Lower lobe of right lung (tissue), 2 donors: Measurements from ENCODE around the gene TAPBP. TPM values are rescaled to one million over a fixed set of nuclear protein-coding genes. Genes with fewer than 3 reads are reported as not detected.

Source experiments
- ATAC-seq, 2 donors: fragments of 200-7000 bp; cut with Tn5 transposase; one replicate each; pipeline ENCODE4 v1.9.1; 2020 to 2022; ENCODE audit warnings: mild to moderate bottlenecking in 2 of 2, moderate library complexity in 2 of 2
- DNase-seq: peaks from one replicate; pipeline ENCODE4 v3.0.0-alpha.2; 2020
- H3K27ac ChIP-seq: fragments of 200-600 bp; one replicate; pipeline ENCODE4 v1.8.0; 2022
- H3K27me3 ChIP-seq: fragments of 200-600 bp; one replicate; pipeline ENCODE4 v1.8.0; 2022; ENCODE audit warnings: low read depth
- H3K36me3 ChIP-seq: fragments of 200-600 bp; one replicate; pipeline ENCODE4 v1.8.0; 2022; ENCODE audit warnings: mild to moderate bottlenecking
- H3K4me1 ChIP-seq: fragments of 200-600 bp; one replicate; pipeline ENCODE4 v1.8.0; 2022
- H3K4me3 ChIP-seq: fragments of 200-600 bp; one replicate; pipeline ENCODE4 v1.8.0; 2022; ENCODE audit warnings: mild to moderate bottlenecking
- H3K9me3 ChIP-seq: fragments of 200-600 bp; one replicate; pipeline ENCODE4 v1.8.0; 2022
- CTCF ChIP-seq: fragments of 200-600 bp; IDR thresholded peaks from one replicate; pipeline ENCODE4 v1.8.0; 2022; ENCODE audit warnings: antibody characterized with exemption, mild to moderate bottlenecking
- intact Hi-C: fragments of 100-400 bp; cut with DNase I; formaldehyde crosslinking; loops from one replicate; pipeline ENCODE4 v1.11.0; 2022
- microRNA-seq: library from miRNA; unstranded; fragments of <30 nt; microRNA quantifications from one replicate; pipeline ENCODE4 v1.2.0, GENCODE V29; 2020; ENCODE audit warnings: borderline number of aligned reads
- total RNA-seq: library from RNA; stranded (reverse); fragmentation: NEBNext Ultra II Directional; extraction: Animal tissue kit (Norgen Biotek cat#: 25700); gene quantifications from one replicate; pipeline ENCODE4 v1.2.1, GENCODE V29; 2021
- donor health status: DM: no; HTN: yes; CAD: no; lungs with severe emphysema.

TAPBP gene
- total RNA-seq, 1 donor from 2014 or later, result 206 TPM

- peaks cover 32% of the 10 kb centered on the region for H3K36me3 ChIP-seq
- peak overlapping the region; percentile 92 for H3K27ac ChIP-seq
- H3K27me3 ChIP-seq, result no peaks in the 10 kb centered on the region
- H3K4me1 ChIP-seq, result peaks cover 28% of the 10 kb centered on the region
- DNase-seq (no peak), ATAC-seq (no peak)
- intact Hi-C loops, result no loop called here
- no peak for TF ChIP-seq CTCF
- H3K9me3 ChIP-seq, result no peaks in the 10 kb centered on the region
- peak overlapping the region; percentile 69 for H3K4me3 ChIP-seq
Measured at GRCh38 chr6:33249732-33250630, 63.9 kb downstream of the TAPBP start.

Small RNA genes within 50 kb of the gene (microRNA-seq; reads per million reads assigned to microRNA genes)
- gene MIR6834 (not detected), gene MIR6873 (not detected)

Other genes with a start within 250 kb of the TAPBP start
- 600 TPM for gene HLA-DPA1, start 240.4 kb downstream of the TAPBP start, total RNA-seq
- gene HLA-DPB1, start 238.1 kb downstream of the TAPBP start, total RNA-seq, result 483 TPM
- gene COL11A2, start 121.6 kb downstream of the TAPBP start, total RNA-seq, result 0.77 TPM
- 47.4 TPM for gene RXRB, start 113.4 kb downstream of the TAPBP start, total RNA-seq
- 76.0 TPM for gene SLC39A7, start 113.2 kb downstream of the TAPBP start, total RNA-seq
- 13.3 TPM for gene HSD17B8, start 109.4 kb downstream of the TAPBP start, total RNA-seq
- gene RING1, start 105.6 kb downstream of the TAPBP start, total RNA-seq, result 43.1 TPM
- gene VPS52, start 42.2 kb downstream of the TAPBP start, total RNA-seq, result 59.7 TPM
- gene RPS18, start 42.0 kb downstream of the TAPBP start, total RNA-seq, result 1,662 TPM
- gene B3GALT4, start 37.0 kb downstream of the TAPBP start, total RNA-seq, result 19.6 TPM
- gene WDR46, start 24.8 kb downstream of the TAPBP start, total RNA-seq, result 34.4 TPM
- gene PFDN6, start 24.5 kb downstream of the TAPBP start, total RNA-seq, result 32.9 TPM
- gene RGL2, start 15.1 kb downstream of the TAPBP start, total RNA-seq, result 117 TPM
- 27.5 TPM for gene ZBTB22, start 3.7 kb upstream of the TAPBP start, total RNA-seq
- 36.0 TPM for gene DAXX, start 8.9 kb upstream of the TAPBP start, total RNA-seq
- gene KIFC1, start 77.7 kb upstream of the TAPBP start, total RNA-seq, result 2.7 TPM
- gene PHF1, start 96.9 kb upstream of the TAPBP start, total RNA-seq, result 69.7 TPM
- gene CUTA, start 104.0 kb upstream of the TAPBP start, total RNA-seq, result 153 TPM
- 21.6 TPM for gene SYNGAP1, start 106.0 kb upstream of the TAPBP start, total RNA-seq
- gene ZBTB9, start 140.5 kb upstream of the TAPBP start, total RNA-seq, result 9.5 TPM